NCI-H2196 (cell line): Measurements from ENCODE around the gene EIF2S2.
A peak's percentile ranks its signal among the peaks of the same experiment; 100 is the strongest.

Source experiments
- DNase-seq: peaks from one replicate; lab custom pipeline; 2025; ENCODE audit not compliant: unreplicated experiment; lab: John Stamatoyannopoulos, UW

Gene EIF2S2

DNA sequence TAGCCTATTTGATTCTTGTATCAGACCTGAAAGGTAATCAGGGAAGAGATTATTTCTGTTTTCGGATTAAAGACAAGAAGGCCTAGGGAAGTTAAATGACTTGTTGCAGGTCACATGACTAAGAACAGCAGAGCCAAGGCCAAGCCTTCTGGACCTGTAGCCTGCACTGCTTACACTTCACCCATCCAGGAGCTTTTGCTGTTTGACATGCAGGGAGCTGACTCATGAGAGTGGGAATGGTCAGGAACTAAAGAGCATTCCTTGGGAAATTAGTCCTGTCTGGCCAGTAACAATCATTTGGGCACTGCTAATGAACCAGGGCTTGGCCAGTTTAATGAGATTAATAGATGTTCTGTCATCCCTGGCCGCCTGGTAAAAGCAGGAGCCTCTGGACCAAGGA lies 46.8 kb downstream of the EIF2S2 start:
- DNase-seq: no peak

DNA sequence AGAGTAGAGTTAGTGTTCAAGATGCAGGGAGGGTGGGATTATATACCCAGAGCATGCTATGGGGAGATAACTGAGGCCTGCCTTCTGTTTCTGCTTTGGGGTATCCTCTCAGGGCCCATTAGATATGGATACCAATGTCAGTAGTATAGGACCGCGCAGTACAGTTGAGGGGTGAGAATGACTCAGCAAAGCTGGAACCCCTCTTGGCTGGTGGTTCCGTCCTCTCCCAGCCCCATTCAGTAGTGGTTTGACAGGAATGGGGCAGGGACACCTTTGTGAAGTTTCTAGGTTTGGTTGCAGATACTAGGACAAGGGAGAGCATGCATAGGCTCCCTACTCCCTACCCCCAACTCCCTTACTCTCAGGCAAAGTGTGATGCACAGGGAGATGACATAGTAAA lies 47.8 kb downstream of the EIF2S2 start:
- no peak for DNase-seq

DNA sequence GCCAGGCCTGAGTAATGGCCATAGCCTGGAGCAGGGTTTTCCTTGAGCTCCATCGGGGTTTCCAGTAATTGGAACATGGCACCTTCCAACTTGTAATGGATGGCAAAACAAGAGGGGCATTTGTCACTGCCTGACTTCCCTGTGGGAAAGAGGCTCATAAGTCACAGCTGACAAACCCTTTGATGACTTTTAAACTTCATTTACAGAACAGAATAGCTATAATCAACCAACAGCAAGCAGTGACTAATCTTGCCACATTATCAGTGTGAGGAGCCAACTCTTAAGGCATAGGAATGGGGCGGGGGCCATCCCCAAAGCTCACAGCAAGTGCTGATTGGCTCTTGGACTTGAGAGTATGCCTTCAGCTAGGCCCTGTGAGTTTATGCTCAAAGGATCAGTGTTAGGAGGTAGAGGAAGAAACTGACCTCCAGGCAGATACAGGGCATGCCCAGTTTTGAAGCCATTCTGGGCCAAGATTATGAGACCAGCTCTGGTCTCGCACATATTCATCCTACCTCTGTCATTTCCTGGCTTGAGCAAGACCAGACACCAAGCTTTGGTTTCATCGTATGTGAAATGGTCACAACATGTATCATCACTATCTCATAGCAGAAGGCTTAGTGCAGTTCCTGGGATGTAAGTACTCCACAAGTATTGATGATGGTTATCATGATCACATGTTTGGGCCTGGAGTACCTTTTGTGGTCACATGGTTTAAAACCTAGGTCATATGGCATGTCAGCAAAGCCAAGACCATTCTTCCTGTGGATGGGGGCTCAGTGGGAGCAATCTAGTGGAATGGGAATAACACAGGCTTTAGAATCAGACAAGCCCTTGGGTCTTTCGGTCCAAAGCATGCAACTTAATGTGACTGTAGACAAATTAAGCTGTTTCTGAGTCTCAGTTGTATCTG lies 49.2 kb downstream of the EIF2S2 start:
- DNase-seq: no peak

DNA sequence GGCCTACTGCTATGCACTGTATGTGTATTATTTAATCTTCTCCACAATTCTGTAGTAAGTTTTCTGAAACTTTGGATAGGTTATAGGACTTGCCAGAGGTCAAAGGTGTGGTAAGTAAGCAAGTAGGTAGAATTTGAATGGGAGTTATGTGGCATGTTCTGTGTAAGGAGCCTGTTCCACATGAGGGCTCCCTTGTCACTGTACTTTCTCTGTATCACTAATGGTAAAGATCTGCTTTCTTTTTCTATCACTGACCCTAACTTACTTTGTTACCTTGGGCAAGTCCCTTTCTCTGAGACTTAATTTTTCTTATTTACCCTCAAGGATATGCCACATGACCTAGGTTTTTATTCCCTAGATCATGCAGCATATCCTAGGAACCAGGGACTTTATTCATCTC lies 50.3 kb downstream of the EIF2S2 start:
- DNase-seq: no peak

DNA sequence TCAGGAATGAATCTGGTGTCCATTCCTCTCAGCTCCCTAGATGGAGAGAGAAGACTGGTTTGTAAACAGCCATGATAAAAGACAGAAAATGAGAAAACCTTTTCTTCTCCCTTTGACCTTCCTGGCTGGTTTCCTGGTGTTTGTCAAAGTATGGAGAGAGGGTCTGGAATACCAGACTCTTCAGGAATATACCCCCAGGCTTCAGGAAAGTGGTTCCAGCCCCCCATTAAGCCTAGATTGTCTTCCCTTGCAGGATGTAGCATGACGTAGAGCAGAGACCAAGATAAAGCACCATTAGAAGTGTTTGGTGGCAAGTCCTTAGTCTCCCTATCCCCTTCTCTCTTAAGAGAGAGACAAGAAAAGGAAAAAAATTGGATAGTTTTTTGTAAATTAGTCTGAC lies 51.1 kb downstream of the EIF2S2 start:
- DNase-seq: no peak

DNA sequence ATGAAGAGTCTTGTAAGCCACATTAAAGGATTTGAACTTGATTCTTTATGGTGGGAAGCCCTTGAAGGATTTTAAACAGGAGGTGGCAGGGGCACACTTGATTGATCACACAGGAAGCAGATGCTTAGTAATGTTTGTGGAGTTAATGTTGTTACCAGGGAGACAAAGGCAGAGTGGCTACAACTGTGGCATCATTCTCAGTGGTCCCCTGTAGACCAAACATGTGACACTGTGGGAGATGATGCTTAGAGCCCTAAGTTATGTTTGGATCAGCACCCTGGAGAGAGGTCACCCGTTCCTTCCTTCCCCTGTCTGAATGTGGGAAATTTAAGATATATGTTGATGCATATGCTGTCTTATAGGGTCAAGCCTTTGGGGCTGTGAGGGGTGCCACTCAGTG lies 53.2 kb downstream of the EIF2S2 start:
- DNase-seq: no peak

DNA sequence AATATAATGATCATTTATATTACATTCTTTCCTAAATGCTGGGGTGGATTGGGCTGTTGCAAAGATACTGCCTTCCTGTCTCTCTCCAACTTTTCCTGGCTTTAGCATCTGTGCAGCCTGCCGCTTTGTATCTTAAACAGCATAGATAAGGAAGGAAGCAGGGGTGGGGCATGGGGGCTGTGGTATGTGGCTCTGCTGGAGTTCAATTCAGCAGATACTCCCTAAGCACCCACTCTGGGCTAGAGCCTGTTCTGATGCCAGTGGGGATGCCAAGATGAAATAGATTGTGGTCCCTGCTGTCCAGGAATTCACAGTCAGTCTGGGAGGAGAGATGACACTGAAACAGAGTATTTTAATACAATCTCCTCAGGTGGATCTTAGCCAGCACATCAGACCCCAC lies 56.8 kb downstream of the EIF2S2 start:
- DNase-seq: no peak

DNA sequence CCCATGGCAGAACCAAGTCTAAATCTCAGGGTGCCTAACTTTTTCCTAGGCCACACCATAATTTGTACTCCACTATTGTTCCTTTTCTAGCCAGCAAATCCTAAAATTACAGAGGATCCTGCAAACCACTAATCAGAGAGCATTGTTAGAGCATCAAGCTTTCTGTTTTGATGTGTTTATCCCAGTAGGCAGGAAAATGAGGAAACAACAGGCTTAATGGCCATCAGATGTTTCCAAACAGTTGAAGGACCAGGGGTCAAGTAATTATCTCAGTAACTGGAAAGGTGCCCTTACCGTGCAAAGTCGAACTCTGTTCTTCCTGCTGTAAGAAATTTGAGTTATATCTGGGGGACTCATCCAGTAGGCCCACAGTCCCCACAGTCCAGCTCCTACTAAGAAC lies 59.6 kb downstream of the EIF2S2 start:
- DNase-seq: no peak

DNA sequence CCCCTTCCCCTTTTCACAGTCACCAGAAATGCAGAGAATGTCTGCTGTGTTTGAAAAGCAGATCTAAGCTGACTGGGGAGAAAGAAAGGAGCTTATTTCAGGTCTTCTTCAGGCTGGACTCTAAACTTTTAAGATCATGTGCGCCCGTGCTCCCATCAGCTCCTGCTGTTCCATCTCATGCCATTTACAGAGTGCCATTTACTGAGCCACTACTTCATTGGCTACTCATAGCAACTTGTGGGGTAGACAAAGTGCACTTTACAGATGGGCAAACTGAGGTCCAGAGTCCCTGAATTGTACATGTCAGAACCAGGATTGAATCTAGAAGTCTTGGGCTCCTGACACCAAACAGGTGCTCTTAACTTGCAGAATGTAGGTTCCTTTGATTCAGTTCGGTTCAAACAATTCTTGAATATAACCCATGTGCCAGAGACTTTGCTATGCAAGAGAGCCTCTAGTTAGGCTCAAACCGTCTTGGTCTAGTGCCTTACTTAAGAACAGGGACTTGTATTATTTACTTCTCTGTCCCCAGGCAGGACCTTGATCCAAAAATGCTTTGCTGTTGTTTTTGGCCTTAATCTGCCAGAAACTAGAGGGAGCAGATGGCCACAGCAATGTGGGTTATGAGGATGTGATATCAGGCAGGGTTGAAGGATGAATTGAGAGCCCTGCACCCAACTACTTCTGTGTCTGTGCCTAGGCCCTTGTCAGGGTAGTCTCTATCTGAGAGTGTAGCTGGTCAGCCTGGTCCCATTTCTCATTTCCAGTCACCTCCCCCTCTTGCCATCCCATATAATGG lies 61.9 kb downstream of the EIF2S2 start:
- no peak for DNase-seq

DNA sequence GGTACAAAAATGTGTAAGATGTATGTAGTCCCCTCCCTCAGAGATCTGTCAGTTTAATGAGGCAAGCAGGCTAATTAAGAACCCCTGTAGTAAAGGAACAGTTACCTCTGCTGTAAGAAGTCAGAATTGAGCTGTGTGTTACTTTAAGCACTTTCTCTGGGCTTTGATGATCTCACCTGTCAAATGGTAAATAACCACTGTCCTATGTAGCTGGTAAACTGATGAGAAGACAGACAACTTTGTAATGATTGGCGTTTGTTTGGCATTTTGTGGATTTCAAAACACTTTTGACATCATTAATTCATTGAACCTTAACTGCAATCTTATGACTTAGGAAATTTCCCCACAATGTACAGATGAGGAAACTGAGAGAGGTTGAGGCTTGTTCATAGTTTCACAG lies 62.7 kb downstream of the EIF2S2 start:
- no peak for DNase-seq

DNA sequence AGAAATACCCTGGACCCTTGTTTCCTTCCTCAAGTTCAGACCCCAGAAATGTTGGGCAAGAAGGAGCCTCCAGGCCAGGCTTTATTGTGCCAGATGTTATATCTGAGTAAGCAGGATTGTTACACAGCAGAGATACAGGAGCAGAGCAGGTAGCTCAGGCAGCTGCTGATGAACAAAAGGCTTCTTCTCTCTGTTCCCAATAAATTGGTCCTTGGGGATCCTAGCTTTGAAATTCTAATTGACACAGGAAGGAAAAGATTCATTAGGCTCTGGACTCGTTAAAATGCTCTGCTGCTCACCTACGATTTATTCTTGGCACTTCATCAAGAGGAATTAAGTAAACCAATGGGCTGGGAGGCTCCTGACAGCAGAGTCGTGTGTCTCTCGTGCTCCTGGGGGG lies 64.1 kb downstream of the EIF2S2 start:
- DNase-seq: no peak

DNA sequence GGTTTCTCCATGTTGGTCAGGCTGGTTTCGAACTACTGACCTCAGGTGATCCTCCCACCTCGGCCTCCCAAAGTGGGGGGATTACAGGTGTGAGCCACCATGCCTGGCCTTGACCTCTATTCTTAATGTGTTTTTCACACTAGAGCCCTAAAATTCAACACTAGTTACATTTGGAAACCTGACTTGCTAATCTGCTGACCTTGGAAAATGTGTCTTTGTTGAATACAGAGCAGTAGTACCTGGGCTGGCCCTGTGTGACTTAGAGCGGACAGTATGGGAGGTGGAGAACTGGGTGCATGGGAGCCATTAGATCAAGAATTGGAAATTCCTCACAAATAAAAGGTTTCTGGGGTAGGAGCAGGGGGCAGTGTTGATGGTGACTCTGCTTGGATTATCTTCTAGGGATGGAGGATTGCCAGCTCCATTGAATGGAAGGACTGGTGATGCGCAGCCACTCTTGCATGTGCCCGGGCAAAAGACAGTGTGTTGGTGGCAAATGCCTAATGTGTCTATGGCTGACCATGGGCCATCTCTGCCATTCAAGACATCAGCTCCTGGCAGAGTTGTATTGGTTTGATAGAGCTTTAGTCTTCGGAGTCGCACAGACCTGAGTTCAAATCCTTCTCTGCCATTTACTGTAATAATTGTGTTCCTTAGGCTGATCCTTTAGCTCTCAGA lies 64.9 kb downstream of the EIF2S2 start:
- no peak for DNase-seq

DNA sequence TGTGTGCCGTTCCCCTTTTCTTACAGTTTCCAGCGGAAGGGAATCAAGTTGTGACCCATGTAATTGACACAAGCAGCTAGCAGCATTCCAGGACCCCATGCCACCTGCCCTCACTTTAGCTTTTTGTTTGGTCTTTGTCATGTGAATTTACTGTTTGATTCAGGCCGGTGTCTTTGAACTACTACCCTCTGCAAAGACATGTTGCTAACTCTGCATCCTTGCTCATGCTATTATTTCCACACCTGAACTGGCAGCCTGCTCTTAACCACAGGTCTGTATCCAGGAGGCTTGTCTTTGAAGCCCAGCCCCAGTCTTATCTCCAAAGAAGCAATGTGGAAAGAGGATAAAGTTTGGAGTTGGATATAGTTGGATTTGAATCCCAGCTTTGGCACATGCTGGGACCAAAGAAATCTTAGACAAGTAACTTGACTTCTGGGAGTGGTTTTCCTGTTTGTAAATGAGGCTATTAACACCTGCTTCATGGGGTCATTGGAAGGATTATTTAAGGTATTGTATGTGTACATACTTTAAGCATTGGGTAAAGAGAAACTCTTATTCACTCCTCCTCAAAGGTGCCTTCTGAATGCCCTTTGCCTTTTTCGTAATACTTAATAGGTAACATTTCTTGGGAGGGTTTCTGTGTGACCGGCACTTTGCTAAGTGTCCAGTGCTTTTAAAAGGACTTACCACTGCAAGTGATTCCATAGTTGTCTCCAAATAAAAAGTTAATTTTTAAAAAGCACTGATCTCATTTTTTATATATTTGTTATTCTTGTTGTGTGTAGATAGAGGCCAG lies 65.9 kb downstream of the EIF2S2 start:
- no peak for DNase-seq

DNA sequence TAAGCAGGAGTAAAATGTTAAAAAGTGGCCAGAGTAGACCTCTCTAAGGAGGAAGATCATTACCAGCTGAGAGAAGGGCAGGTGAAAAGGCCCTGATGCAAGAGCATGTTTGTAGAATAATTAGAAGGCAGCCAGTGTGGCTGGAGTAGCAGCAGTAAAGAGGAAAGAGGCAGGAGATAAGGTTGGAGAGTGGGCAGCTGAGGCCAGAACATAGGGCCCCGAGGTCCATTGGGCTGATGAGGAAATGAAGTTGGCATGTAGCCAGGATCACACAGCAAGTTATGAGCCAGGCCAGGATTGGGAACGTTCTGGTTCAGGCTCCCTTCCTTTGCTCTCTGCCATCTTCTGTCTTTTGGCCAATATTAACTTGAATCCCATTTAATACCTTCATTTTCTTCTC lies 66.7 kb downstream of the EIF2S2 start:
- DNase-seq: peak; percentile 56

DNA sequence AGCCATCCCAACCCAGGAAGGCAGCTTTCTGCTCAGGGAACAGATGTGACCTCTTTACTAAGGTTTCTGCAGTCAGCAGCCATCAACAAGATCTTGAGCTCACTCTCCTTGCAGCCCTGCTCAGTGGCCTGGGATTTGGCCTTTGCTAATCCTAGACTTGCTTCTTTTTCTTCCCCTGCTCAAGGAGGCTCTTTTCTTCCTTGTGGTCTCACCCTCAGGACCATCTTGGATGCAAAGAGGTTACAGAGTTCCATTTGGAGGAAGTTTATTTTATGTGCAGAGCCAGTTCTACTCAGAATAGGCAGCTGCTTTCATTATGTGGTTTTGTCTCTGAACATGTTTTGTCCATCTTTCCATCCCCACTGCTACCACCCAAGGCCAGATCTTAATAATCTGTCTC lies 69.0 kb downstream of the EIF2S2 start:
- no peak for DNase-seq

DNA sequence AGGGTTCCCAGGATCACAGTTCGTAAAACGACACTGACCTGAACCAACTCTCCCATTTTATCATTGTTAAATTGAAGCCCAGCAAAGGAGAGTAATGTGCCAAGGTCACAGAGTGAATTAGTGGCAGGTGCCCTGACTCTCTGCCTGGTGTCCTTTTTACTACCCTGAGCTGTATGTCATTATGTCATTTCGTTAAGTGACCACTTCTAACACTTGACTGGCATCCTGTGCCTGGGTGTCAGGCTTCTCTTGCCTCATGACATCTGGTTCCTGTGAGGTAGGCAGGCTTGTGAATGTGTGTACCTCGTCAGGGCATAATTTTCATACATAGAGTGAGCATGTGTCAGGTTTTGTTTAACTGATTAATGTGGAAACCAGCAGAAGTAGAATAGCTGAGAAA lies 69.8 kb downstream of the EIF2S2 start:
- DNase-seq: peak; percentile 55

DNA sequence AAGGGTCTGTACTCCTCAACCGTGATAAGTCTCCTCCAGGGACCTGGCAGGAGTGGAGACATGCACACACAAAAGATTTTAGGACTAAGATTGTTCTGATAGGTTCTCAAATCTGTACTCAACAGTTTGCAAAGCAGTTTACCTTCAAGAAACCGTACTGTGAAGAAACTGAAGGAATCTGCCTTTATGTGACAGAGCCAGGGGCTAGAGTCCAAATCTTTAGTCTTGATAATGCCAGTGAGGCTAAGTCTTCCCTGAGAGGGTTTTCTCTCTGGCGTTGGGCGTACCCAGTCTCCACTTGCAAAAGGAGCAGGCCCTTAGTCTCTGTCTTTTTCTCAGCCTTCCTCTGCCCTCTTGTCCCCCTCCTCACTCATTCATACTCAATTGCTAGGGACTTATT lies 70.8 kb downstream of the EIF2S2 start:
- DNase-seq: no peak

DNA sequence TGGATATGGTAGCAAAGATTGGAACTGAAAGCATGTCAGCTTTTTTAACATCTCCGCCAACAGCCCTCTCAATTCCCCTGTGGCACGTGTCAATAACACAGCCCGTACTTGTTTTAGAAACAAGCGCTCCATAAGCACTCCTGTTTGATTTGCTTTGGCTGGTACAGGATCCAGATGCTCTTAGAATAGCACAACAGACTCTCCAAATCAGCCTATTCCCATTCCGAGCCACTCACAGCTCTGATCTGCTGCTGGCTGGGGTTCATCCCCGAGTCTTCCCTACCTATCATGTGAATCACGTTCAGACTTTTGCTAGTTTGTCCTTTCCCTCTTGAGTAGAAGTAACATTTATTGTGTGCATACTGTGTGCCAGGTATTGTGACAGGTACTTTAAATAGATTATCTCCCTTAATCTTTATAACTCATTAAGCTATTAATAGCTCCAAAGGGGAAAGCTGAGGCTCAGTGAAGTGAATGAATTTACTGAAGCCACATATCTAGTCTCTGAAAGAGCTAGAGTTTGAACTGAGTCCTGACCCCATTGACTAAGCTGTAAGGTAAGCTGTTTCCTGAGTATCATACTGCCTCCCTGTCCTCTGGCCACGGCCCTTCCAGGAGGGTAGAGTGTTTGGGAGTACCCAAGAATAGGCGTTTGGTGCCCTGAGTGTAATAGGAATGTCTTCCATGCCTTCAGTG lies 71.6 kb downstream of the EIF2S2 start:
- no peak for DNase-seq
